Mesenchymal stem cell (in vitro differentiated cells and primary cell): ENCODE results near the gene TANC1.

Source experiments
- DNase-seq: peaks from one replicate; pipeline ENCODE4 v3.0.0-alpha.2; 2013
- H2AFZ ChIP-seq: one replicate; pipeline ENCODE4 v1.6.1; 2013; ENCODE audit warnings: low read depth, mild to moderate bottlenecking, control low read depth, inconsistent platforms, low read length, moderate library complexity
- H2AK5ac ChIP-seq: 2 replicates; pipeline ENCODE4 v1.6.1; 2013; ENCODE audit warnings: low read length, moderate library complexity, mild to moderate bottlenecking, inconsistent platforms; ENCODE audit not compliant: severe bottlenecking
- H2BK120ac ChIP-seq: one replicate; pipeline ENCODE4 v1.6.1; 2013; ENCODE audit warnings: low read depth, mild to moderate bottlenecking, inconsistent platforms, low read length, moderate library complexity
- H2BK12ac ChIP-seq, 2 experiments: one replicate each; pipeline ENCODE4 v1.6.1; 2013; ENCODE audit warnings: inconsistent platforms in 2 of 2, low read length in 2 of 2, mild to moderate bottlenecking in 2 of 2, moderate library complexity in 2 of 2, control low read depth in 1 of 2
- H2BK15ac ChIP-seq: one replicate; pipeline ENCODE4 v1.6.1; 2013; ENCODE audit warnings: mild to moderate bottlenecking, low read depth, inconsistent platforms; ENCODE audit not compliant: poor library complexity, severe bottlenecking
- H2BK5ac ChIP-seq: 2 replicates; pipeline ENCODE4 v1.6.1; 2013; ENCODE audit warnings: low read depth, mild to moderate bottlenecking, low read length, control low read depth, inconsistent platforms; ENCODE audit not compliant: poor library complexity, severe bottlenecking
- H3K14ac ChIP-seq, 2 experiments: one replicate each; pipeline ENCODE4 v1.6.1; 2013; ENCODE audit warnings: inconsistent platforms in 2 of 2, low read length in 2 of 2, control low read depth in 1 of 2, mild to moderate bottlenecking in 1 of 2, moderate library complexity in 1 of 2
- H3K18ac ChIP-seq, 2 experiments: one replicate each; pipeline ENCODE4 v1.6.1; 2013; ENCODE audit warnings: inconsistent platforms in 2 of 2, low read length in 2 of 2, control low read depth in 1 of 2, low read depth in 1 of 2, mild to moderate bottlenecking in 1 of 2
- H3K23ac ChIP-seq, 2 experiments: one replicate each; pipeline ENCODE4 v1.6.1; 2013; ENCODE audit warnings: inconsistent platforms in 2 of 2, low read length in 2 of 2, mild to moderate bottlenecking in 2 of 2, moderate library complexity in 2 of 2, control low read depth in 1 of 2
- H3K27ac ChIP-seq: 2 replicates; pipeline ENCODE4 v1.5.1; 2013; ENCODE audit warnings: mild to moderate bottlenecking, moderate library complexity, low read length, control low read depth, inconsistent platforms; ENCODE audit not compliant: poor library complexity, severe bottlenecking
- H3K27me3 ChIP-seq, 2 experiments: 2 replicates each; pipeline versions ENCODE4 v1.6.1 to v1.7.0; 2013; ENCODE audit warnings: low read length in 2 of 2, mild to moderate bottlenecking in 2 of 2, moderate library complexity in 2 of 2, control low read depth in 1 of 2, inconsistent platforms in 1 of 2; ENCODE audit not compliant: control insufficient read depth in 1 of 2, insufficient read depth in 1 of 2
- H3K36me3 ChIP-seq, 2 experiments: 2 replicates each; pipeline versions ENCODE4 v1.6.1 to v1.7.0; 2013; ENCODE audit warnings: low read length in 2 of 2, control low read depth in 1 of 2, inconsistent platforms in 1 of 2, low read depth in 1 of 2, mild to moderate bottlenecking in 1 of 2; ENCODE audit not compliant: insufficient read depth in 2 of 2, control insufficient read depth in 1 of 2
- H3K4ac ChIP-seq, 2 experiments: one replicate each; pipeline ENCODE4 v1.6.1; 2013; ENCODE audit warnings: inconsistent platforms in 2 of 2, low read length in 2 of 2, mild to moderate bottlenecking in 2 of 2, moderate library complexity in 2 of 2, control low read depth in 1 of 2, low read depth in 1 of 2
- H3K4me1 ChIP-seq: 2 replicates; pipeline ENCODE4 v1.6.1; 2013; ENCODE audit warnings: low read depth, low read length, control low read depth; ENCODE audit not compliant: control insufficient read depth, insufficient read depth
- H3K4me2 ChIP-seq: 2 replicates; pipeline ENCODE4 v1.6.1; 2013; ENCODE audit warnings: low read length, mild to moderate bottlenecking, inconsistent platforms; ENCODE audit not compliant: poor library complexity, severe bottlenecking
- H3K4me3 ChIP-seq, 2 experiments: 2 replicates each; pipeline versions ENCODE4 v1.5.1 to v1.7.0; 2013; ENCODE audit warnings: low read length in 2 of 2, mild to moderate bottlenecking in 2 of 2, control low read depth in 1 of 2, low read depth in 1 of 2; ENCODE audit not compliant: insufficient read depth in 1 of 2
- H3K79me1 ChIP-seq: replicated peaks from 2 replicates; pipeline ENCODE4 v1.6.1; 2013; ENCODE audit warnings: mild to moderate bottlenecking, control low read depth, low read length, inconsistent platforms; ENCODE audit not compliant: poor library complexity, severe bottlenecking
- H3K9ac ChIP-seq: 2 replicates; pipeline ENCODE4 v1.7.0; 2013; ENCODE audit warnings: mild to moderate bottlenecking, low read length, moderate library complexity
- H3K9me3 ChIP-seq: 2 replicates; pipeline ENCODE4 v1.7.0; 2013; ENCODE audit warnings: mild to moderate bottlenecking, low read length; ENCODE audit not compliant: control insufficient read depth
- H4K8ac ChIP-seq: one replicate; pipeline ENCODE4 v1.6.1; 2013; ENCODE audit warnings: inconsistent platforms, mild to moderate bottlenecking, low read length, moderate library complexity
- H4K91ac ChIP-seq: one replicate; pipeline ENCODE4 v1.6.1; 2013; ENCODE audit warnings: mild to moderate bottlenecking, low read length, inconsistent platforms
- WGBS: methylation state at CpG from one replicate; pipeline ENCODE4 v1.1.7; 2013; ENCODE audit warnings: mixed read lengths; 5-methylcytosine and 5-hydroxymethylcytosine counted together

TANC1 gene

GRCh38 chr2:159101755-159102489 lies 133.5 kb downstream of the TANC1 start:
- H2BK15ac ChIP-seq, result no peak overlapping the region
- H2BK12ac ChIP-seq, result peak overlapping the region in 1 of 2 experiments; percentile 21
- WGBS, result over 99% methylated on average over 7 of the region's 8 CpGs
- H3K4me2 ChIP-seq, result no peak overlapping the region
- no peak for DNase-seq
- H4K91ac ChIP-seq, result no peak overlapping the region
- H3K4ac ChIP-seq, result no peak overlapping the region
- no peak overlapping the region for H2BK120ac ChIP-seq
- no peak overlapping the region for H4K8ac ChIP-seq
- H3K14ac ChIP-seq, result no peak overlapping the region
- H3K27ac ChIP-seq, result no peak overlapping the region
- H3K4me1 ChIP-seq, result peaks cover 4% of the 10 kb centered on the region
- H3K27me3 ChIP-seq, result no peaks in the 10 kb centered on the region
- H3K9me3 ChIP-seq, result peaks cover 8% of the 10 kb centered on the region
- H2BK5ac ChIP-seq, result no peak overlapping the region
- H3K18ac ChIP-seq, result peak overlapping the region in 1 of 2 experiments; percentile 11
- H2AK5ac ChIP-seq, result no peak overlapping the region
- H3K36me3 ChIP-seq, result peaks cover 3 to 7% of the 10 kb centered on the region in 2 experiments
- H3K79me1 ChIP-seq, result peaks cover 10% of the 10 kb centered on the region
- no peak overlapping the region for H3K9ac ChIP-seq
- H3K4me3 ChIP-seq, result no peak overlapping the region
- no peak overlapping the region for H3K23ac ChIP-seq
- H2AFZ ChIP-seq, result no peak overlapping the region

GRCh38 chr2:159103411-159103810 lies 135.0 kb downstream of the TANC1 start:
- H3K27me3 ChIP-seq, result no peaks in the 10 kb centered on the region
- peaks cover 6% of the 10 kb centered on the region for H3K4me1 ChIP-seq
- no peak overlapping the region for H3K4me2 ChIP-seq
- DNase-seq, result no peak
- peaks cover 16% of the 10 kb centered on the region for H3K79me1 ChIP-seq
- no peak overlapping the region for H2BK12ac ChIP-seq
- no peak overlapping the region for H3K18ac ChIP-seq
- no peak overlapping the region for H2BK5ac ChIP-seq
- no peak overlapping the region for H3K23ac ChIP-seq
- no peak overlapping the region for H2BK120ac ChIP-seq
- no peak overlapping the region for H3K27ac ChIP-seq
- no peak overlapping the region for H4K91ac ChIP-seq
- H4K8ac ChIP-seq, result no peak overlapping the region
- no peak overlapping the region for H3K4me3 ChIP-seq
- H3K14ac ChIP-seq, result no peak overlapping the region
- H3K36me3 ChIP-seq, result no peaks in the 10 kb centered on the region
- no peak overlapping the region for H2AFZ ChIP-seq
- no peak overlapping the region for H2BK15ac ChIP-seq
- no peak overlapping the region for H2AK5ac ChIP-seq
- H3K9me3 ChIP-seq, result no peaks in the 10 kb centered on the region
- no CpG with 5 or more reads among the region's 5 CpGs for WGBS
- no peak overlapping the region for H3K9ac ChIP-seq
- H3K4ac ChIP-seq, result no peak overlapping the region

- Histone ChIP-seq H3K27me3 (no peaks in the 10 kb centered on the region), H3K18ac (no peak overlapping the region), H3K36me3 (peaks cover 0 to 5% of the 10 kb centered on the region in 2 experiments), H3K4ac (no peak overlapping the region), H2BK5ac (no peak overlapping the region), H3K14ac (no peak overlapping the region), H2BK120ac (no peak overlapping the region), H2AK5ac (no peak overlapping the region), H3K9me3 (no peaks in the 10 kb centered on the region), H3K9ac (no peak overlapping the region), H3K79me1 (peaks cover 32% of the 10 kb centered on the region), H3K4me1 (peaks cover 3% of the 10 kb centered on the region), H2AFZ (no peak overlapping the region), H3K23ac (no peak overlapping the region), H3K4me2 (no peak overlapping the region), H2BK12ac (no peak overlapping the region), H4K91ac (no peak overlapping the region), H4K8ac (no peak overlapping the region), H3K27ac (no peak overlapping the region), H2BK15ac (no peak overlapping the region), H3K4me3 (no peak overlapping the region)
- 71% methylated on average over 4 of the region's 5 CpGs for WGBS
- DNase-seq, result peak; percentile 76
These were observed 137.7 kb downstream of the TANC1 start for GRCh38 chr2:159106109-159106508.

- H3K4me1 ChIP-seq, result peaks cover 5% of the 10 kb centered on the region
- H4K8ac ChIP-seq, result no peak overlapping the region
- no peak overlapping the region for H3K4me3 ChIP-seq
- H2BK12ac ChIP-seq, result no peak overlapping the region
- peaks cover 40% of the 10 kb centered on the region for H3K79me1 ChIP-seq
- H3K36me3 ChIP-seq, result peaks cover 0 to 9% of the 10 kb centered on the region in 2 experiments
- H3K4ac ChIP-seq, result no peak overlapping the region
- no peak overlapping the region for H3K14ac ChIP-seq
- no peak overlapping the region for H3K4me2 ChIP-seq
- no peak overlapping the region for H2BK15ac ChIP-seq
- no peak overlapping the region for H3K9ac ChIP-seq
- H3K18ac ChIP-seq, result peak overlapping the region in 1 of 2 experiments; percentile 59
- no peaks in the 10 kb centered on the region for H3K9me3 ChIP-seq
- no peak overlapping the region for H4K91ac ChIP-seq
- no peak overlapping the region for H3K23ac ChIP-seq
- H2BK120ac ChIP-seq, result no peak overlapping the region
- no peak overlapping the region for H2AK5ac ChIP-seq
- 92% methylated on average over 12 of the region's 12 CpGs for WGBS
- DNase-seq, result no peak
- no peak overlapping the region for H2BK5ac ChIP-seq
- no peak overlapping the region for H3K27ac ChIP-seq
- no peaks in the 10 kb centered on the region for H3K27me3 ChIP-seq
- H2AFZ ChIP-seq, result no peak overlapping the region
These were observed 139.9 kb downstream of the TANC1 start for GRCh38 chr2:159108181-159108893.
